Measurements from ENCODE around the gene MGLL.

Gene MGLL

DNA sequence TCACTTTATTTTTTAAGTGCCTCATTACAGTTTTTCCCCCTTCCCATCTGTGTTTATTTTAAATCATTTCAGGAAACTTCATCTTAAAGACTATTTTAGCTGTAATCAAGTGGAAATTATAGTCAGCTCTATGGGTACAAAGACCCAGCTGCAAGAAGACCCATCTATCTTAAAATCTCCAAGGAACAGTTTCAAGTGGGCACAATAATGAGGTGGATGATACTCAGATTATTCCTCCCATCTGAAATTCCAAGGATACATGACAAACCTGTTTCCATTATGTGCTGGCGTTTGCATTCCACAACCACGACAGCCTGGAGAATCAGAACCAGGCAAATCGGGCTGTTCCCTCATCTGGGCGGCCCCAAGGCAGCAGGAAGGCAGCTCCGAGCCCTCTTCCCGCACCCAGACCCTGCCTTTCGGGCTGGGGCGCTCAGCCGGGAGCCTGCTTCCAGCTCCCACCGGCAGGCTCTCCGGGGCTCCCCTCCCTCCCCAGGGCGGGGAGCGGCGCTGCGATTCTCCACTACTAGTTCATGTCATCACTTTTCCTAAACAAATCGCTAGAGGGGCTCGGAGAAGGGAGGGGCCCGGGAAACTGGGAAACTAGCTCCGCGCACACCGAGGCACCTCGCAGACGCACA is at the start of gene MGLL:
TSS of gene MGLL (minus strand) at position 475 of the 641 bp plus-strand sequence. CDS start at position 278, 197 bp downstream.
- H3K4me3 ChIP-seq (ENCODE audit: low read length in 2 of 2), result peak within 1 kb of the TSS; percentile 89 to 92
- H3K27ac ChIP-seq (ENCODE audit: low read length), result peak within 1 kb of the TSS; percentile 69
- no peaks in the 10 kb centered on the region for H3K27me3 ChIP-seq (ENCODE audit: control insufficient read depth in 1 of 2, insufficient read depth in 2 of 2, low read length in 2 of 2)
- peaks cover 38% of the 10 kb centered on the region for H3K4me1 ChIP-seq (ENCODE audit: control insufficient read depth, insufficient read depth, low read length)
- peaks cover 2 to 9% of the 10 kb centered on the region in 2 donors for H3K36me3 ChIP-seq (ENCODE audit: control insufficient read depth in 2 of 2, insufficient read depth in 2 of 2, low read length in 2 of 2)
- peak within 1 kb of the TSS; percentile 82 to 84 for H3K9ac ChIP-seq (ENCODE audit: low read length in 2 of 2)
- H3K9me3 ChIP-seq (ENCODE audit: control insufficient read depth in 2 of 2, low read length in 2 of 2), result no peaks in the 10 kb centered on the region

DNA sequence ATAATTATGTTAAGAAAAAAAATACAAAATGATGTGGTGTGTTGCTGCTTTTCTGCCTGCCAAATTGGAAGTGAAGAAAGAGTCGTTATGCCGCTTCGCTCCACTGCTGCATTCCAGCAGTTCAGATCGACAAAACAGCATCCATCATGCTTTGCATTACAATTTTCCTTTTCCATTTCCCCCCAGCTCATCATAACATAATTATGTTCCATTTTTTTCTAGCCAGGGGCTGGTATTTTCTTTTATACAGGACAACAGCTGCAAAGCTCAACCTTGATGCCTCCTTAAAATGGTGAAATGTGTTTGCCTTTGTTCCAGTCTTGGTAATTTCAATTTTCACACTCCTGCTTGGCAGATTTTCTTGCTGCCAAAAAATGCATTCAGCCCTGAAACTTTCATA is 47.8 kb upstream of the MGLL start:
- Histone ChIP-seq H3K4me3 (ENCODE audit: low read length in 2 of 2) (no peak overlapping the region), H3K4me1 (ENCODE audit: control insufficient read depth, insufficient read depth, low read length) (no peaks in the 10 kb centered on the region), H3K9me3 (ENCODE audit: control insufficient read depth in 2 of 2, low read length in 2 of 2) (no peaks in the 10 kb centered on the region), H3K9ac (ENCODE audit: low read length in 2 of 2) (no peak overlapping the region), H3K27ac (ENCODE audit: low read length) (no peak overlapping the region), H3K27me3 (ENCODE audit: control insufficient read depth in 1 of 2, insufficient read depth in 2 of 2, low read length in 2 of 2) (no peaks in the 10 kb centered on the region), H3K36me3 (ENCODE audit: control insufficient read depth in 2 of 2, insufficient read depth in 2 of 2, low read length in 2 of 2) (no peaks in the 10 kb centered on the region)

DNA sequence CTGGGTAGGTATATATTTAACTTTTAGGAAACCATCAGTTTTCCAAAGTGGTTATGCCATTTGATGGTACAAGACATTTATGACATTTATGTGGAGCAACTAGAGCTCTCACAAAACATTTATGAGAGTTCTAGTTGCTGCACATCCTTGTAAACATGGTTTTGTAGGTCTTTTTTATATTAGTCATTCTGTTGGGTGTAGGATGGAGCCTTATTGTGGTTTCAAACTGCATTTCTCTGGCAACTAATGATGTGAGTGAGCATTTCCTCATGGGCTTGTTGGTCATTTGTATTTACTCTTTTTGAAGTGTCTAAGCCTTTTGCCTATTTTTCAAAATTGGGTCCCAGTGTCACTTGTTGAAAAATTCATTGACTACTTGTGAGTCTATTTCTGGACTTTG is 45.7 kb upstream of the MGLL start:
- no peak overlapping the region for H3K4me3 ChIP-seq (ENCODE audit: low read length in 2 of 2)
- no peak overlapping the region for H3K9ac ChIP-seq (ENCODE audit: low read length in 2 of 2)
- H3K27me3 ChIP-seq (ENCODE audit: control insufficient read depth in 1 of 2, insufficient read depth in 2 of 2, low read length in 2 of 2), result no peaks in the 10 kb centered on the region
- H3K36me3 ChIP-seq (ENCODE audit: control insufficient read depth in 2 of 2, insufficient read depth in 2 of 2, low read length in 2 of 2), result no peaks in the 10 kb centered on the region
- H3K9me3 ChIP-seq (ENCODE audit: control insufficient read depth in 2 of 2, low read length in 2 of 2), result no peaks in the 10 kb centered on the region
- no peaks in the 10 kb centered on the region for H3K4me1 ChIP-seq (ENCODE audit: control insufficient read depth, insufficient read depth, low read length)
- no peak overlapping the region for H3K27ac ChIP-seq (ENCODE audit: low read length)

DNA sequence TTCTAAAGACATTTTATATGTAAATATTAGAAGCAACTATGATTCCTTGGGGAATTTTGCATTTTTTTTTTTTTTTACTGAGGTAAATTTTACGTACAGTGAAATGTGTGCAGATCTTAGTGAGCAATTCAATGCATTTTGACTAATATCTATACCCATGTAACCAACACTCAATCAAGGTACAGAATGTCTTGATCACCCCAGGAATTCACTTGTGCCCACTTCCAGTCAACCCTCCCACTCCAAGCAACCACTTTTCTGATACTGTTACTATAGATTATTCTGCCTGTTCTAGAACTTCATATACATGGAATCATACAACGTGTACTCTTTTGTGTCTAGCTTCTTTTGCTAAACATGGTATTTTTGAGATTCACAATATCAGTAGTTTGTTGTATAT is 45.1 kb upstream of the MGLL start:
- Histone ChIP-seq H3K9ac (ENCODE audit: low read length in 2 of 2) (no peak overlapping the region), H3K9me3 (ENCODE audit: control insufficient read depth in 2 of 2, low read length in 2 of 2) (no peaks in the 10 kb centered on the region), H3K36me3 (ENCODE audit: control insufficient read depth in 2 of 2, insufficient read depth in 2 of 2, low read length in 2 of 2) (no peaks in the 10 kb centered on the region), H3K27me3 (ENCODE audit: control insufficient read depth in 1 of 2, insufficient read depth in 2 of 2, low read length in 2 of 2) (no peaks in the 10 kb centered on the region), H3K4me3 (ENCODE audit: low read length in 2 of 2) (no peak overlapping the region), H3K4me1 (ENCODE audit: control insufficient read depth, insufficient read depth, low read length) (no peaks in the 10 kb centered on the region), H3K27ac (ENCODE audit: low read length) (no peak overlapping the region)

DNA sequence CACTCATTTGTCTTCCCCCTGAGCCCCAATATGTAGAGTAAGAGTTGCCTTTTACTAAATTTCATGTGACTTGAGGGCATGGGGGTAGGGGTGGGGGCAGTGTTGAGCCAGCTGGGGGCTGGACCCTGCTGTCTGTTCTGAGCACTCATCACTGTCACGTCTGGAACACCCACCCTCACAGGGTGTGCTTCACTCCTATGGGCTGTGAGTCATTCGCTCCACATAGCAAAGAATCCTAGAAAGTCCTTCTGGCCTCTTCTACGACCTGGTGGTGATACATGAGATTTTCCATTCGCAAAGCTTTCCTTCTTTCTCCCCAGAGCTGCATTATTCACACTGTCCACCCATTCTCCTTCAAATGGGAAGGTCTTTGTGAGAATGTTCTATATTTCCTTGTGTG is 43.6 kb upstream of the MGLL start:
- Histone ChIP-seq H3K27ac (ENCODE audit: low read length) (no peak overlapping the region), H3K36me3 (ENCODE audit: control insufficient read depth in 2 of 2, insufficient read depth in 2 of 2, low read length in 2 of 2) (no peaks in the 10 kb centered on the region), H3K27me3 (ENCODE audit: control insufficient read depth in 1 of 2, insufficient read depth in 2 of 2, low read length in 2 of 2) (no peaks in the 10 kb centered on the region), H3K4me3 (ENCODE audit: low read length in 2 of 2) (no peak overlapping the region), H3K9ac (ENCODE audit: low read length in 2 of 2) (no peak overlapping the region), H3K4me1 (ENCODE audit: control insufficient read depth, insufficient read depth, low read length) (no peaks in the 10 kb centered on the region), H3K9me3 (ENCODE audit: control insufficient read depth in 2 of 2, low read length in 2 of 2) (no peaks in the 10 kb centered on the region)

DNA sequence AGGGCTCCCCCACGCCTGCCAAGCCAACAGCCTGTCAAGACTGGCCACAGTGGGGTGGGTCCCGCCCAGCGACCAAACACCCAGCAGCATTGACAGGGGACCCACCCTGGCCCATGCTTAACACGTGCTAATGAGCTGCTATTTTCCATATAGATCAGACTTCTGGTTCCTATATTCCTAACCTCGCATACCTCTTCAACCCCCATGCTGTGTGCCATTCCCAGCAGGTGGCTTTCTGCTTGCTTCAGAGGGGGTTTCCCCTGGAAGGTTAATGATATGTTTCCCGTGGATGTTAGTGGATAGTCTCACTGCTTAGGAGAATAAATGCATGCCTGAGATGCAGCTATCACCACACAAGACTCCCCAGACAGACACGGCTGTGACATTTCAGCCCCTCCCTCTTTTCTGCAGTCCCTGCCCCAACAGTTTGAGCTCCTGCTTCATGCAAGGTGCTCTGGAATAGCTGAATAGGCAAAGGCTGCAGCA is 37.9 kb upstream of the MGLL start:
- Histone ChIP-seq H3K4me1 (ENCODE audit: control insufficient read depth, insufficient read depth, low read length) (no peaks in the 10 kb centered on the region), H3K27me3 (ENCODE audit: control insufficient read depth in 1 of 2, insufficient read depth in 2 of 2, low read length in 2 of 2) (no peaks in the 10 kb centered on the region), H3K4me3 (ENCODE audit: low read length in 2 of 2) (no peak overlapping the region), H3K36me3 (ENCODE audit: control insufficient read depth in 2 of 2, insufficient read depth in 2 of 2, low read length in 2 of 2) (no peaks in the 10 kb centered on the region), H3K9me3 (ENCODE audit: control insufficient read depth in 2 of 2, low read length in 2 of 2) (no peaks in the 10 kb centered on the region), H3K9ac (ENCODE audit: low read length in 2 of 2) (no peak overlapping the region), H3K27ac (ENCODE audit: low read length) (no peak overlapping the region)

DNA sequence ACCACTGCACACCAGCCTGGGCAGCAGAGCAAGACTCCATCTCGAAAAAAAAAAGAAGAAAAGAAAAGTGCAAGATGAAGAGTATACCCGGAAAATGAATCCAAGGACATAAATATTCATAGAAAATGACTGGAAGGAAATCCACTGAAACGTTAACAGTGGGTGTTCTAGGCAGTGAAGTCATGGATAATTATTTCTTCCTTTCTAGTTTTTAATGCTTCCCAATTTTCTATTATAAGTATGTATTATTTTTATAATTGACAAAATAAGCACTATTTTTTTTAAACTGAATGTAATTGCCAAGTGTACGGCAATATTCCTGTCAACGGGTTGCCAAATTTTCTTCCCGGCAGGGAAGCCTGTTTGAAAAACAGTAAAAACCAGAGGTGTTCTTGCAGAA is 37.4 kb upstream of the MGLL start:
- Histone ChIP-seq H3K36me3 (ENCODE audit: control insufficient read depth in 2 of 2, insufficient read depth in 2 of 2, low read length in 2 of 2) (no peaks in the 10 kb centered on the region), H3K4me1 (ENCODE audit: control insufficient read depth, insufficient read depth, low read length) (no peaks in the 10 kb centered on the region)

DNA sequence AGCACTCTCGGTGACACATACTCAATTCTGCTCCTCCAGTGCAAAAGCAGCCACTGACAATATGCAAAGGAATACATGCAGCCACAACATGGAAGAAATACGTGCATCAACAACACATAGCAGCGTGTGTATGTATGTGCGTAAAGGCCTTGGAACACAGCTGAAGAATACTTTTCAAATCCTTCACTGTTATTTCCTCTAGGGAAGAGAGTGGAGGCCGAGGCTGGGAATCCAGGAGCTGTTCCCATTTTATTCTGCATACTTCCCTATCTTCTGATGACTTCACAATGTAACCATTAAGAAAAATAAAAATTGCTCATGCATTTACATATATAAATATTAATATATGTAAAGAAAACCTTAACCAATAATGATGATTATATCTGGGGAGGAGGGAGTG is 36.6 kb upstream of the MGLL start:
- Histone ChIP-seq H3K9me3 (ENCODE audit: control insufficient read depth in 2 of 2, low read length in 2 of 2) (no peaks in the 10 kb centered on the region), H3K27me3 (ENCODE audit: control insufficient read depth in 1 of 2, insufficient read depth in 2 of 2, low read length in 2 of 2) (no peaks in the 10 kb centered on the region), H3K4me1 (ENCODE audit: control insufficient read depth, insufficient read depth, low read length) (no peaks in the 10 kb centered on the region), H3K4me3 (ENCODE audit: low read length in 2 of 2) (no peak overlapping the region), H3K9ac (ENCODE audit: low read length in 2 of 2) (no peak overlapping the region), H3K36me3 (ENCODE audit: control insufficient read depth in 2 of 2, insufficient read depth in 2 of 2, low read length in 2 of 2) (no peaks in the 10 kb centered on the region), H3K27ac (ENCODE audit: low read length) (no peak overlapping the region)

More for the DNA sequence above, 37.4 kb upstream of the MGLL start:
- H3K27ac ChIP-seq (ENCODE audit: low read length), result no peak overlapping the region
- no peak overlapping the region for H3K9ac ChIP-seq (ENCODE audit: low read length in 2 of 2)
- no peak overlapping the region for H3K4me3 ChIP-seq (ENCODE audit: low read length in 2 of 2)
- no peaks in the 10 kb centered on the region for H3K27me3 ChIP-seq (ENCODE audit: control insufficient read depth in 1 of 2, insufficient read depth in 2 of 2, low read length in 2 of 2)
- no peaks in the 10 kb centered on the region for H3K9me3 ChIP-seq (ENCODE audit: control insufficient read depth in 2 of 2, low read length in 2 of 2)

DNA sequence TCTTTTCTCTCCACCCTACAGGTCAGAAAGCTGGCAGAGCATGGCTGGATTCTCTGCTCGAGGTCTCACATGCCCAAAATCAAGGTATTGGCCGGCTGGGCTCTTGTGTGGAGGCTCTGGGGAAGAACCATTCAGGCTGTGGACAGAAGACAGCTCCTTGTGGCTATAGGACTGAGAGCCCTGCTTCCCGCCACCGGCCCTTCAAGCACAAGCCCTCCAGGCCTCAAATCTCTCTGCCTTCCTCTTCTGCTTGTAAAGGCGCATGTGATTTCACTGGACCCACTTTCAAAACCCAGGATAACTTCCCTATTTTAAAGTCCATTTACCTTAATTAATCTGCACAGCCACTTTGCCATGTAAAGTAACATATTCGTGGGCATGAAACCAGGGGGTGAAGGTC is 36.2 kb upstream of the MGLL start:
- H3K4me1 ChIP-seq (ENCODE audit: control insufficient read depth, insufficient read depth, low read length), result no peaks in the 10 kb centered on the region
- H3K27ac ChIP-seq (ENCODE audit: low read length), result no peak overlapping the region
- H3K4me3 ChIP-seq (ENCODE audit: low read length in 2 of 2), result no peak overlapping the region
- no peaks in the 10 kb centered on the region for H3K27me3 ChIP-seq (ENCODE audit: control insufficient read depth in 1 of 2, insufficient read depth in 2 of 2, low read length in 2 of 2)
- H3K9ac ChIP-seq (ENCODE audit: low read length in 2 of 2), result no peak overlapping the region
- H3K9me3 ChIP-seq (ENCODE audit: control insufficient read depth in 2 of 2, low read length in 2 of 2), result no peaks in the 10 kb centered on the region
- no peaks in the 10 kb centered on the region for H3K36me3 ChIP-seq (ENCODE audit: control insufficient read depth in 2 of 2, insufficient read depth in 2 of 2, low read length in 2 of 2)

DNA sequence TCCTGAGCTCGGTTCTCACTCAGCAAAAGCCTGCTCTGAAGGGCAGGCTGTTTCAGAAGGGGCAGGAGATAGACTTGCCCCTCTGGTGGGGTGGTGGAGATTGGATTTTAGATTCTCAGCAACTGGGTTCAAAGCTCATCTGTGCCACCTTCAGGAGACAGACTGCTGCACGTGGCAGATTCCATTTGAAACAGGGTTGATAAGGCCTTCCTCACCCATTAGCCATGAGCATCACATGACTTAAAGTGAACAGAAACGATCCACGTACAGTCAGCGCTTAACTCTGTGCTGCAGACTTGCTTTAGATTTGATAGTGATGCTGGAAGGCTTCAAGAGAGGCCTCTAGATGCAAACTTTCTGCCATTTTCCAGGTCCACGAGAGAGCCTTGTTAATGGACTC is 35.0 kb upstream of the MGLL start:
- no peaks in the 10 kb centered on the region for H3K36me3 ChIP-seq (ENCODE audit: control insufficient read depth in 2 of 2, insufficient read depth in 2 of 2, low read length in 2 of 2)
- H3K9me3 ChIP-seq (ENCODE audit: control insufficient read depth in 2 of 2, low read length in 2 of 2), result no peaks in the 10 kb centered on the region
- no peaks in the 10 kb centered on the region for H3K27me3 ChIP-seq (ENCODE audit: control insufficient read depth in 1 of 2, insufficient read depth in 2 of 2, low read length in 2 of 2)
- H3K9ac ChIP-seq (ENCODE audit: low read length in 2 of 2), result no peak overlapping the region
- H3K4me1 ChIP-seq (ENCODE audit: control insufficient read depth, insufficient read depth, low read length), result no peaks in the 10 kb centered on the region
- H3K27ac ChIP-seq (ENCODE audit: low read length), result no peak overlapping the region
- no peak overlapping the region for H3K4me3 ChIP-seq (ENCODE audit: low read length in 2 of 2)

DNA sequence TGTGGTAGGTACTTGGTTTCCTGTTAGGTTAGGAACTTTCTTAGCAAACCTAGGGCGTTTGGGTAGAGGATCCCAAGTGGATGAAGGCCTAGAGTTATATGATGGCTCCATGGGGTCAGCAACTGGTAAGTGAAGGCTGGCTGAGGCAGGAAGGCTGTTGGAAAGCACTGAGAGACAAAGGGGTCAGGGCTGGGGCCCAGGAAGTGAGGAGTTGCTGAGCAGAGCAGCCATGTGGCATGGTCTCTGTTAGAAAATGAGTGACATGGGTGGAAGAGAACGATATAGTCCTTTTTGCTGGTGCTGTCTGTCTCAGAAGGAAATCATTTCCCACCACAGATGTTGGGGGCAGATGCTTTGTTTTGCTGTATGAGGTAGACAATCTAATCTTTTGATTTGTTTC is 34.5 kb upstream of the MGLL start:
- no peak overlapping the region for H3K4me3 ChIP-seq (ENCODE audit: low read length in 2 of 2)
- no peaks in the 10 kb centered on the region for H3K27me3 ChIP-seq (ENCODE audit: control insufficient read depth in 1 of 2, insufficient read depth in 2 of 2, low read length in 2 of 2)
- H3K27ac ChIP-seq (ENCODE audit: low read length), result no peak overlapping the region
- no peaks in the 10 kb centered on the region for H3K36me3 ChIP-seq (ENCODE audit: control insufficient read depth in 2 of 2, insufficient read depth in 2 of 2, low read length in 2 of 2)
- H3K9ac ChIP-seq (ENCODE audit: low read length in 2 of 2), result no peak overlapping the region
- H3K4me1 ChIP-seq (ENCODE audit: control insufficient read depth, insufficient read depth, low read length), result no peaks in the 10 kb centered on the region
- no peaks in the 10 kb centered on the region for H3K9me3 ChIP-seq (ENCODE audit: control insufficient read depth in 2 of 2, low read length in 2 of 2)

Measured in stomach smooth muscle (tissue), 2 donors.